Activated CD4-positive, alpha-beta memory T cell treated with anti-CD3 and anti-CD28 coated beads, Interleukin-2, amount 10 ng/mL, durations not matched to agents 7 days and 5 days (primary cell): ENCODE data around the gene SLC7A9. TPM values are rescaled to one million over a fixed set of nuclear protein-coding genes. Genes with fewer than 3 reads are reported as not detected.

ENCODE experiments used
- CTCF ChIA-PET: fragments of 350-600 bp; sonication (Branson Sonifier 250); formaldehyde crosslinking; loops from one replicate; lab custom pipeline; 2021; ENCODE audit warnings: antibody characterized with exemption, inconsistent platforms; lab: Charles Lee
- POLR2A ChIA-PET: fragments of 350-600 bp; sonication (Branson Sonifier 250); formaldehyde crosslinking; loops from one replicate; lab custom pipeline; 2021; ENCODE audit warnings: antibody characterized with exemption; lab: Charles Lee
- DNase-seq: peaks from one replicate; pipeline ENCODE4 v3.0.0-alpha.2; 2020
- H3K27ac Mint-ChIP-seq: one replicate; pipeline ENCODE4 v1.8.0; 2021; ENCODE audit warnings: mild to moderate bottlenecking, mixed read lengths
- H3K27me3 Mint-ChIP-seq: one replicate; pipeline ENCODE4 v1.8.0; 2021; ENCODE audit warnings: mixed read lengths
- H3K36me3 Mint-ChIP-seq: one replicate; pipeline ENCODE4 v1.8.0; 2021; ENCODE audit warnings: low read depth, mixed read lengths
- H3K4me1 Mint-ChIP-seq: one replicate; pipeline ENCODE4 v1.8.0; 2021; ENCODE audit warnings: mixed read lengths
- H3K4me3 Mint-ChIP-seq: one replicate; pipeline ENCODE4 v1.8.0; 2021; ENCODE audit warnings: mild to moderate bottlenecking, mixed read lengths
- H3K9me3 Mint-ChIP-seq: one replicate; pipeline ENCODE4 v1.8.0; 2021; ENCODE audit warnings: mixed read lengths
- total RNA-seq, 2 experiments: library from RNA; stranded (reverse); gene quantifications; one replicate each; pipeline ENCODE4 v1.2.3, GENCODE V29; 2021

The SLC7A9 gene
- total RNA-seq, 2 experiments from 2014 or later: 0.20 to 0.30 TPM

DNA sequence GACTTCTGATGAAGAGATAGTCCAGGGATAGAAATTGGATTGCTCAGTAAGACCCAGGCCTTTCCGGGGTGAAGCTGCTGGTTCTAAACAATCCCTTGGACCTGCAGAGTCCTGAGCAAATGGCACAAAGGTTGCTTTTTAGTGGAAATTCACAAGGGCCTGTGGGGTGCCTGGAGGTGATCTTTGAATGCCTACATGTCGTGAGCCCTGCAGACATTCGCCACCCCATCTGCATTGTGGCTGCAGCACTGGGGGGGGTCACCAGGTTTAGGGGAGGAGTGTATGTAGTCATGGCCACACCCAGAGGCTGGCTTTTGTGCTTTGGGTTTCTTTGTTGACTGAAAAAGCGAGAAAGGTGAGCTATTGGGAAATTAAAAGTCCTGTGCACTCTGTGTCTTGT lies 41.4 kb downstream of the SLC7A9 start:
- Mint-ChIP-seq H3K36me3 (no peaks in the 10 kb centered on the region), H3K4me1 (peaks cover 4% of the 10 kb centered on the region), H3K9me3 (no peaks in the 10 kb centered on the region), H3K4me3 (no peak overlapping the region), H3K27me3 (peaks cover 2% of the 10 kb centered on the region), H3K27ac (no peak overlapping the region)
- POLR2A ChIA-PET: no interaction called here
- DNase-seq: no peak
- CTCF ChIA-PET: interaction anchor here (0.6 kb wide), 1 partner anchor 40 kb away, joined by 3 read pairs; no protein-coding TSS in a partner anchor

DNA sequence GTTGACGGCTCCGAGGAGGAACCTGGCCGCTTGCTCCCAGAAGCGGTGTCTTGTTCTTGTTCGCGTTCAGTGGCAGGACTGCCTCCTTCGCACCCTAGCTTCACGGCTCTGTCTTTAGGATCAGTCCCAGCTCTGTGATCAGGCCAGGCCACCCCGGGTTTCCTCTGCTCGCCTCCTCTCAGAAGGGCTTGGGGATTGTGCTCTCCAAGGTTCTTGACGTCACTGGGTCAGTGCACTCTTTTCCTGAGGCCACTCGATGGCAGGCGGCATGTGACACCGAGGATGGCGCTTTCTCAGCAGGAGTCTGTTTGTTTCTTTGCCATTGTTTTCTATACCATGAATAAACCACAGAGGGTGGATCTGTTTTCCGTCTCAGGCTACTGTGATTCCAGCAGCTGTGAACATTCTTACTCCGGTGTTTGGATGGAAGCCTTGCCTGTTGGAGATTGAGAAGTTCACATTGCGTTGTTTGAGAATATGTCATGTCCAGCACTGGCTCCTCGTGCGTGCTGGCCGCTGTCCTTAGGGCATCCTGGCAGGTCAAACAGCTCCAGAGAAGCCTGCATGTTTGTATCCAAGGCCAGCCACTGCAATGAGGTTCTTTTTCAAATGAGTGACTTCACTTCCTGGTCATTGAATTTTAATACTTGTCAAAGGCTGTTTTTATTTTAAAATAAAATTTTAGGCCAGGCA lies 44.5 kb downstream of the SLC7A9 start:
- Mint-ChIP-seq H3K4me3 (no peak overlapping the region), H3K9me3 (no peaks in the 10 kb centered on the region), H3K27ac (no peak overlapping the region), H3K4me1 (peaks cover 4% of the 10 kb centered on the region), H3K36me3 (no peaks in the 10 kb centered on the region), H3K27me3 (peaks cover 2% of the 10 kb centered on the region)
- CTCF ChIA-PET: no interaction called here
- POLR2A ChIA-PET: no interaction called here
- no peak for DNase-seq

DNA sequence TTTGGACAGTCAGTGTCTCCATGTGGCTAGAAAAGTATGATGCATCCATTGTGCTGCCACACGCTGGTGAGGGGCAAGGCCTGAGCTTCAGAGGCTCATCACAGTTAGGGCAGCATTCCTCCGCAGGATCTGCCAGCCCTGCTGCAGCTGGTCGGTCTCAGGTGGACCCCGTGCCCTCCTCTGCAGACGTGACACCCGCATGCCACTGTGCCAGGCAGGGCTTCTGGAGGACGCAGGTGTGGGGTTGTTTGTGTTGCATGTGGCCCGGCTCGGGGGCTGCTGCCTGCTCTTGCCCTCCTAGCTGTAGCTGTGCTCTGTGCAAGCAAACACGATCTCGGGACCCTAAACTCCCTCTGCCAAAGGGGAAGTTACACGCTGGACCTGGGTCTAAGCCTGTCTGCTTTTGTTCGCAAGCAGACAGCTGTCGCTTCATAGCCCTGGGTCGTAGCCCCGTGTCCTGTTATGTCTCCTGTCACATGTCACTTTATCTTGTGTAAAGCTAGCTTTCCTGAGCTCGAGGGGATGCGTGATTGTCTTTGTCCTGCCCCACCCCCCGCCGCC lies 45.3 kb downstream of the SLC7A9 start:
- Mint-ChIP-seq H3K27me3 (peaks cover 4% of the 10 kb centered on the region), H3K4me3 (no peak overlapping the region), H3K27ac (no peak overlapping the region), H3K9me3 (no peaks in the 10 kb centered on the region), H3K36me3 (no peaks in the 10 kb centered on the region), H3K4me1 (peaks cover 4% of the 10 kb centered on the region)
- CTCF ChIA-PET: interaction anchor here (1.3 kb wide), 1 partner anchor 134 kb away, joined by 4 read pairs; no protein-coding TSS in a partner anchor
- DNase-seq: no peak
- POLR2A ChIA-PET: no interaction called here

DNA sequence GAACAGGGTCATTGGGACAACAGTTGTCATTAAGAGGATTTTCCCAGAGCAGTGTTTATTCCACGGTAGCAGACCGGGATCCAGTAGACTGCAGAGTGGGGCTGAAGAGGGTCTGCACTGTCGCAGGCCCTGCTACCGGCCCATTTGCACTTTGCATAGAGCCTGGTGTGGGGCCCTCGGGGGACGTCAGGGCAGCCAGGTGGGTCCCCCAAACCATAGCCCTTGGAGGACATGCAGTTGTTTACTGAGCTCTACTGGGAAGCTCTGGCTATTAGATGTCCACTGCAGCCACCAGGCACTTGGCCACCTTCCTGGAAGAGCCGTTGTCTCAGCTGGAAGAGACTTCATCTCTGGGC lies 45.8 kb downstream of the SLC7A9 start:
- H3K27me3 Mint-ChIP-seq: peaks cover 2% of the 10 kb centered on the region

DNA sequence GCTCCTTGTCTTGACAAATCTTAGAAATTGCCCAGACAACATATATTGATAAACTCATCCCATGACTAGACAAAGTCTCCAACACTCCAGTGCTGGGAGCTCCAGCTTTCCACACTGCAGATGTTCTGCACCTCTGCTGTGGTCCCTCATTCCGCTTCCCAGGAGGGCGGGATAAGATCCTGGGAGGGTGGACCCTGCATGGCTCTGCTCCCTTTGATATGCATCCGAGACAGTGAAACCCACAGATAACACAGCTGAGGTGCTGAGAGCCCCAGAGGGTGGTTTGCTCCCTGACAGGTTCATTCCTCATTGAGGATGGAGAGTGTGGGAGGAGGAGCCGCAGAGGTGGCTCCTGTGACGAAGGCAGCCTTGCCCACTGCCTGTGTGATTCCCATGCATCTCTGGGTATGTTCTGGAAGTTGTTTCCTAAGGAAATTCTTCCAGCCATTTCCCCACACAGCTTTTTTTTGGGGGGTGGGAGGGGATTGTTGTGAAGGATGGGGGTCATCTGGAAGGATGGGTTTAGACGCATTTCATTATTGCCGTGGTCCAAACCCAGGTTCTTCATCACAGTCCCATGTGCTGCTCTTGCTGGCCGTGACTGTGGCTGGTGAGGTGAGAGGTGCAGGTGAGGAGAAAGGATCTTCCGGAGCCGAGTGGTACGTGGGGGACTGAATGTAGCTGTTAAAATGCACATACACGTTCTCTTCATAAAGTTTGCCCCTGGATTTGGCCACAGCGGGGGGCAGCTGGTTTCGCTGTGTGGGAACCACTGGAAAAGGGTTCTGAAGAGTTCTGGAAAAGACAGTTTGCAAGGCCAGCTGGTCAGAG lies 46.4 kb downstream of the SLC7A9 start:
- Mint-ChIP-seq H3K27ac (no peak overlapping the region), H3K27me3 (peaks cover 2% of the 10 kb centered on the region), H3K4me3 (no peak overlapping the region), H3K36me3 (no peaks in the 10 kb centered on the region), H3K4me1 (no peaks in the 10 kb centered on the region), H3K9me3 (no peaks in the 10 kb centered on the region)
- POLR2A ChIA-PET: no interaction called here
- CTCF ChIA-PET: interaction anchor here (1.3 kb wide), 1 partner anchor 133 kb away, joined by 4 read pairs; no protein-coding TSS in a partner anchor
- no peak for DNase-seq

More for the DNA sequence above, 45.8 kb downstream of the SLC7A9 start:
- no peak for DNase-seq
- Mint-ChIP-seq H3K27ac (no peak overlapping the region), H3K36me3 (no peaks in the 10 kb centered on the region), H3K9me3 (no peaks in the 10 kb centered on the region), H3K4me3 (no peak overlapping the region), H3K4me1 (no peaks in the 10 kb centered on the region)
- ChIA-PET POLR2A (no interaction called here), CTCF (interaction anchor here (1.3 kb wide), 1 partner anchor 134 kb away, joined by 4 read pairs; no protein-coding TSS in a partner anchor)

DNA sequence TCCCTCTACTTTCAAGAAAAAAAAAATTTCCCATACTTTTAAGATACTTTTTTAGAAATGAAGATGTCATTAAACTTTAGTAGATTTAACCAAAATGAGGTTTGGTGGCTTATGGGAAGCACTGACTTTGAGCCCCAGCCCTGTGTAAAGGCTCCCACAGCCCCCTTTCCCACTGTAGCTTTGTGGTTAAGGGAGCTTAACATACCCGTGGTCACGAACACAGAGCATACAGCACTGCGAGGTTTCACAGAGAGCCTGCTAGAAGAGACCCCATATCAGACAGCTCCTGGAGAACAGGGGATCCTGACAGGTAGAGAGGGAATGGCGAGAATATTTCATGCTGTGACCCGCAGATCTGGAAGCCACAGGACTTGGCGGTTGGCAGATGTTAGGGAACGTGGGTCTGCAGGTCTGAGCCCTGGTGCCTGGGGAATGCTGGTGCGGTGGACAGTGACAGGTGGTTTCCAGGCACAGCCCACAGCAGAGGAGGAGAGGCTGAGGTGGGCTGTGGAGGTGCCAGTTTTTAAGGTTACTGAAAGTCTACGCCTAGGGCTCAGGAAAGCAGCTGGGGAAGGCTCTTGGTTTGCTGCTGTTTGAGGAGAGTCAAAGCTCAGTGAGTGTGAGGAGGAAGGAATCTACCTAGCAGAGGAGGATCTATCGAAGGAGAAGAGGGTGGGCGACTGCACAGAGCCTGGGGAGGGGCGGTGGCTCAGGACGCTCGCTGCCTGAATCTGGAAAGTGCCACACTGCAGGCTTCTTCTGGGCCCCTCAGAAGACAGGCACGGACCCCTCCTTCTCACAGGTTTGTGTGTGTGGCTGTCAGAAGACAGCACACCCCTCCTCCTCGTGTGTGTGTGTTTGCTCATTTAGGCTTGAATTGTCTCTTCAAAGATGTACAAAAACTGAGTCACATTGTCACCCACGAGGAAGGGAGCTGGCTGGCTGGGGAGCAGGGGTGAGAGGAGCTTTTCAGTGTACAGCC lies 49.9 kb downstream of the SLC7A9 start:
- Mint-ChIP-seq H3K4me3 (no peak overlapping the region), H3K27ac (no peak overlapping the region), H3K36me3 (no peaks in the 10 kb centered on the region), H3K4me1 (no peaks in the 10 kb centered on the region), H3K9me3 (no peaks in the 10 kb centered on the region), H3K27me3 (peaks cover 2% of the 10 kb centered on the region)
- DNase-seq: no peak
- ChIA-PET CTCF (no interaction called here), POLR2A (no interaction called here)

DNA sequence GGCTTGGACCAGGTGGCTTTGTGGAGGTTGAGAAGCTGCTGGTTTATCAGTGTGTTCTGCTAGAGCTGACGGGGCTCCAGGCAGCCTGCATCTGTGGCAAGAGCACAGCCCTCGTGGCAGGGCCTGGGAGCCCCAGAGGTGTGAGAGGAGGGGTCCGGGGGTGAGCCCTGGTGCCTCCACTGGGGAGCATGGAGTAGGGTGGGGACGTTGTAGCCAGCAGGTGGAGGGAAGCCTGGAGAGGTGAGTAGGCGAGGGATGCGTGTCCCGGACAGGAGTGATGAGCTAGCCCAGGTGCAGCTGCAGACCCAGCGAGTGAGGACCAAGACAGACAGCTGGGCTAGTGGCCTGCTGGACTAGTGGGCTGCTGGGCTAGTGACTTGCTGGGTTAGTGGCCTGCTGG lies 51.0 kb downstream of the SLC7A9 start:
- no peak for DNase-seq
- no peaks in the 10 kb centered on the region for H3K9me3 Mint-ChIP-seq
- peaks cover 2% of the 10 kb centered on the region for H3K27me3 Mint-ChIP-seq
- no peak overlapping the region for H3K4me3 Mint-ChIP-seq
- H3K27ac Mint-ChIP-seq: no peak overlapping the region
- no peaks in the 10 kb centered on the region for H3K4me1 Mint-ChIP-seq
- no peaks in the 10 kb centered on the region for H3K36me3 Mint-ChIP-seq
- ChIA-PET POLR2A (no interaction called here), CTCF (no interaction called here)

DNA sequence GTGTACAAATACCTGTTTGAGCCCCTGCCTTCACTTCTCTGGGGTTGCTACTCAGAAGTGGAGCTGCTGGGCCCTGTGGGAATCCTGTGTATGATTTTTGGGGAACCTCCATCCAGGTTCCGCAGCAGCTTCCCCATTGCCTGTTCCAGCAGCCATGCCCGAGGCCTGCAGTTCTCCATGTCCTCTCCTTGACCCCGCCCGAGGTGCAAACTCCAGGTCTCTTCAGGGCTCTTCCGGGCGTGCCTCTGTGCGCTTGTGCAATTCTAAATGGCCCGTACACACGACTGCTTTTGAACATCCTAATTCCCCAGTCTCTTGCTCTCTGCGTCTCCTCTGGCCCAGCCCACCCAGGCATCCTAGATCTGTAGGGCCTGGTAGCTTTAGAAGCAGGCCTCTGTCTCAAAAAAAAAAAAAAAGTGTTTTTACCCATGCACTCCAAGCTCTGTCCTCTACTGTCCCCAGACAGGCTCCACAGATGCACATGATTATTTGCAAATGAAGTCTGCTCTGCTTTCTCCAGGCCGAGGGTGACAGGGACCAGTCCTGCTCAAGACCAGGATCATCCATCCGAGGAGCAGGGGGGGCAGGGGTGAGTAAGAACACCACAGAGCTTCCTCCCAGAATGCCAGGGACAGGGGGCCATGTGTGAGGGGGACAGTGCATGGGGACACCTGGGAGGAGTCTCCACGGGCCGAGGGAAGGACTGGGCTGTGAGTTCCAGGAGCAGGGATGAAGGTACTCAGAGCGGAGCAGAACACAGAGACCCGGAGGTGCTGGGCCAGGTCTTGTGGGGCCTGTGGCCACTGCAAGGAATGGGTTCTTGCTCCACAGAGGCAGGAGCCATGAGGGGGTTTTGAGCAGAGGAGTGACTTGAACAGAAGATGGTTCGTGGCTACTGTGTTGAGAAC lies 51.7 kb downstream of the SLC7A9 start:
- Mint-ChIP-seq H3K27me3 (peaks cover 2% of the 10 kb centered on the region), H3K27ac (no peak overlapping the region), H3K4me1 (no peaks in the 10 kb centered on the region), H3K36me3 (no peaks in the 10 kb centered on the region), H3K4me3 (no peak overlapping the region), H3K9me3 (no peaks in the 10 kb centered on the region)
- ChIA-PET CTCF (no interaction called here), POLR2A (no interaction called here)
- DNase-seq: no peak

DNA sequence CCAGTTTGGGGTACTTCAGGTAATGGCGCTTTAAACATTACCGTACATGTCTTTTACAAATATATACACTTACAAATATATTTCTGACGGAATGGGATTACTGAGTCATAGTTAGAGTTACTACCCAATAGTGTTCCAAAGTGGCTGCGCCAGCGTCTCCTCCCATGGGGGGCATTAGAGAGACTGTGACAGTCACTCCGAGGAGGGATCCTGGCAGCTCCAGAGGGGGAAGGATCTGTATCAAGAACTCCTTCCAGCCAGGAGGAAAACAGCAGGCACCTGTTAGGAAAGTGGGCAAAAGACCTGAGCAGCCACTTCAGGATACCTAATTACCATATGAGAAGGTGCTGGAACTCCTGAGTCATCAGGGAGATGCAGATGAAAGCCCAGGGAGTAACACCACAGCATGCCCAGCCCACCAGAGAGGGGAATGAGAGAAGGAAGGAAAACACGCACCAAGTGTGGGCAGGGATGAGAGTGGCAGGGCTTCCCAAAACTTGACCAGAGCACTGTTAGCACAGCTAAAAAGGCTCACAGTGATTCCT lies 52.9 kb downstream of the SLC7A9 start:
- no peaks in the 10 kb centered on the region for H3K4me1 Mint-ChIP-seq
- H3K27ac Mint-ChIP-seq: no peak overlapping the region
- peaks cover 2% of the 10 kb centered on the region for H3K27me3 Mint-ChIP-seq
- no peak for DNase-seq
- H3K36me3 Mint-ChIP-seq: no peaks in the 10 kb centered on the region
- ChIA-PET POLR2A (no interaction called here), CTCF (no interaction called here)
- H3K9me3 Mint-ChIP-seq: no peaks in the 10 kb centered on the region
- no peak overlapping the region for H3K4me3 Mint-ChIP-seq

DNA sequence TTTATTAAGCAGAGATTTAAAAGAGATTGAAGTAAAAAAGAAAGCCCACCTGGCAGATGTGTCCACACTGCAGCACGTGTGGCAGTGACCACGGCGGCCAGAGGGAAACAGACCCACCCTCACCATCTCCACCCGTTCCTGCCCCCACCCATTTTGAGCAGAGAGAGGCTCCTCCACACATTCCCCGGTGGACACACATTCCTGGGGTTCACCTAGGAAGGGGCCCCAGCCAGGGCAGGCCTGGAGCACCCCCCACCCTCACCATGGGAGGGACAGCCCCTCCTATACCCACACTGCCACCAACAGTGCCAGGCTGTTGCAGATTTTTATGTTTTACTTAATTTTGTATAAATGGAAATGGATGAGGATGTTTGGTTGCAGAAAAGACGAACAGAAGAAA lies 54.9 kb downstream of the SLC7A9 start:
- H3K36me3 Mint-ChIP-seq: no peaks in the 10 kb centered on the region
- H3K27ac Mint-ChIP-seq: no peak overlapping the region
- no peak overlapping the region for H3K4me3 Mint-ChIP-seq
- no peak for DNase-seq
- POLR2A ChIA-PET: no interaction called here
- H3K4me1 Mint-ChIP-seq: peaks cover 6% of the 10 kb centered on the region
- H3K9me3 Mint-ChIP-seq: no peaks in the 10 kb centered on the region
- no peaks in the 10 kb centered on the region for H3K27me3 Mint-ChIP-seq
- CTCF ChIA-PET: no interaction called here

DNA sequence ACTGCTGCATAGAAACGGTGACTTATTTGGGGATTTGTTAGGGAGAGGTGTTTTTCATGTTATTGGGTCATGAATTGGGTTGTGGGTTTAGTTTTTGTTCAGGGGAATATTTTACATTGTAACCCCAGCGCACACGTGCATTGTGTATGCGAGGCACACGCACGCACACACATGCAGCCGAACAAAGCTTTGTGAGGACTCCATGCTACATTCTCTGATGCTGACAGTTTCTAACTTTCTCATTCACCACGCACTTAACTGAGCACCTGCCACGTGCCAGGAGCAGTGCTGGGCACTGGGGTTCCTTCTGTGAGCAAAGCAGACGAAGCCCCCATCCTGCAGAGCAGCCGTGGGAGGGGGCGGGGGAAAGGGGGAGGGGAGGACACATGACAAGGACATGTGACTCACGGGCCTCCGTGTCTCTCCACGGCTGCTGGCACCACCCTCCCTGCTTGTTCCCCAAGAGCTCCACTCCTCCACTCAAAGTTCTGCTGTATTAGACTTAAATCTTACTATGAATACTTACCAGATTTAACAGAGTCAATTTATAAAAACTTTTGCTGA lies 55.6 kb downstream of the SLC7A9 start:
- Mint-ChIP-seq H3K4me1 (peaks cover 10% of the 10 kb centered on the region), H3K27ac (no peak overlapping the region), H3K36me3 (no peaks in the 10 kb centered on the region), H3K27me3 (no peaks in the 10 kb centered on the region), H3K9me3 (no peaks in the 10 kb centered on the region), H3K4me3 (no peak overlapping the region)
- POLR2A ChIA-PET: no interaction called here
- DNase-seq: no peak
- CTCF ChIA-PET: no interaction called here
